ENCODE measurements around the gene TTC3.

Gene TTC3

GRCh38 chr21:37200641-37201480 is 127.8 kb downstream of the TTC3 start:
- Histone ChIP-seq H3K9me3 (ENCODE audit: severe bottlenecking) (no peaks in the 10 kb centered on the region), H3K4me3 (ENCODE audit: severe bottlenecking) (no peak overlapping the region), H3K27ac (ENCODE audit: poor library complexity, severe bottlenecking) (no peak overlapping the region), H3K4me1 (ENCODE audit: insufficient read depth, poor library complexity, severe bottlenecking) (peaks cover 16% of the 10 kb centered on the region), H3K27me3 (ENCODE audit: insufficient read depth, poor library complexity, severe bottlenecking) (no peaks in the 10 kb centered on the region), H3K36me3 (ENCODE audit: low read depth) (peaks cover 55% of the 10 kb centered on the region)
- ATAC-seq (ENCODE audit: low read depth), result no peak
- DNase-seq (ENCODE audit: low spot score), result no peak
- no peak for TF ChIP-seq CTCF (IDR thresholded peaks at IDR 0.05; ENCODE audit: poor library complexity, severe bottlenecking)

DNA sequence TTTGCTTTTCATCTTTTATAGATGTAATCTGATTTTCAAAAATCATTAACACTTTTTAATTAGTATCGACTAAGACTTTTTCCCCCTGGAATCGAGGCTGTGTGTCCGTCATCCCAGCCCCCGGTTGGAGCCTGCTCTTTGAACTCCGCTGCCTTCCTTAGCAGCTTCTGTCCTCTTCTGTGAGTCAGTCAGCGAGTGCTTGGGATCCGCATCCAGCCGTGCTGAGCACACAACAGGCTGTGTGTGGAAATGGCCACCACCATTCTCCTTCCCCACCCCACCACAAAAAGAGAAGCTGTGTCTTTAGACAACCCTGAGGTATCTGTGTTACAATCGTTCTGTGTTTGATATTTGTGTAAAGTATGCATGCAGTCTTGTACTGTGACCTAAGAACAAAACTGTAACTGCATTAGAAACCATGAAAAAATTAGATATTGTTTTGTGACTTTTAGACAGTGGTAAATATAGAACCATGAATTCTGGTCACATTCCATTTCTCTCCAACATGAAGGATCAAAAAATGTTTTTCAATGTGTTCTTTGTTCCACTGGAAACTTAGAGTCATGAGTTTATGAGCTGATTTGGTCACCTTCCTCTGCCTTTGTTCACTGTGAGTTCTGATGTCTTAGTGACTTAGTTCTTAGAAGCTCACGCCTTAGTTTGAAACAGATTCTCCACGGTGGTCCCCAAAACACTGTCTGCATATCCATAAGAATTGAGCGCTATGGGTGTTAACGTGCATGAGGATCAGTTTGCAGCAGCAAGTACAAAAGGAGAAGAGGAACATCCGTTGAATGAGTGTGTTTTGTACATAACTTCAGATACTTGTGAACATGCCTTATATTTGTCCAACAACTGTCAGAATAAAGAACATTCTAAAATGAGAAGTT is 129.4 kb downstream of the TTC3 start:
- H3K4me1 ChIP-seq (ENCODE audit: insufficient read depth, poor library complexity, severe bottlenecking), result peaks cover 16% of the 10 kb centered on the region
- no peak for TF ChIP-seq CTCF (IDR thresholded peaks at IDR 0.05; ENCODE audit: poor library complexity, severe bottlenecking)
- H3K27ac ChIP-seq (ENCODE audit: poor library complexity, severe bottlenecking), result no peak overlapping the region
- no peak overlapping the region for H3K4me3 ChIP-seq (ENCODE audit: severe bottlenecking)
- no peak for DNase-seq (ENCODE audit: low spot score)
- no peak for ATAC-seq (ENCODE audit: low read depth)
- no peaks in the 10 kb centered on the region for H3K9me3 ChIP-seq (ENCODE audit: severe bottlenecking)
- no peaks in the 10 kb centered on the region for H3K27me3 ChIP-seq (ENCODE audit: insufficient read depth, poor library complexity, severe bottlenecking)
- peaks cover 42% of the 10 kb centered on the region for H3K36me3 ChIP-seq (ENCODE audit: low read depth)

DNA sequence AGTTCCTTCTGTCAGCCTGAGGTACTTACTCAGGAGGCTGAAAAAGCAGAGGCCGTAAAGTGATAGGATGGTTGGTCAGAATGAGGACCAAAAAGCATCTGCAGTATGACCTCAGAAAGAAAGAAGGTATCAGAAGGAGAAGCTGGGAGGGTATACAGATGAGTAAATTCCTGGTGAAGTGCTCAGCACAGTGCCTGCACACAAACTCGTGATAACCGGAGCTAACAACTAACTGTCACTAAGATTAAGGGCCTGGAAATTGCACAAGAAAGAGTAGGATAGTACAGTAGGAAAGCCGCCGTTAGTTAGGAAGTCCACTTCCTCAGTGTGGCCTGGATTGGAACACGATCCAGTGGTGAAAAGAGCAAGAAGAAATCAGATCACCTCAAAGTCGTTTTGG is 131.5 kb downstream of the TTC3 start:
- Histone ChIP-seq H3K36me3 (ENCODE audit: low read depth) (peaks cover 28% of the 10 kb centered on the region), H3K27me3 (ENCODE audit: insufficient read depth, poor library complexity, severe bottlenecking) (no peaks in the 10 kb centered on the region), H3K27ac (ENCODE audit: poor library complexity, severe bottlenecking) (no peak overlapping the region), H3K9me3 (ENCODE audit: severe bottlenecking) (no peaks in the 10 kb centered on the region), H3K4me3 (ENCODE audit: severe bottlenecking) (no peak overlapping the region), H3K4me1 (ENCODE audit: insufficient read depth, poor library complexity, severe bottlenecking) (peaks cover 2% of the 10 kb centered on the region)
- no peak for DNase-seq (ENCODE audit: low spot score)
- ATAC-seq (ENCODE audit: low read depth), result no peak
- TF ChIP-seq CTCF (IDR thresholded peaks at IDR 0.05; ENCODE audit: poor library complexity, severe bottlenecking), result no peak

DNA sequence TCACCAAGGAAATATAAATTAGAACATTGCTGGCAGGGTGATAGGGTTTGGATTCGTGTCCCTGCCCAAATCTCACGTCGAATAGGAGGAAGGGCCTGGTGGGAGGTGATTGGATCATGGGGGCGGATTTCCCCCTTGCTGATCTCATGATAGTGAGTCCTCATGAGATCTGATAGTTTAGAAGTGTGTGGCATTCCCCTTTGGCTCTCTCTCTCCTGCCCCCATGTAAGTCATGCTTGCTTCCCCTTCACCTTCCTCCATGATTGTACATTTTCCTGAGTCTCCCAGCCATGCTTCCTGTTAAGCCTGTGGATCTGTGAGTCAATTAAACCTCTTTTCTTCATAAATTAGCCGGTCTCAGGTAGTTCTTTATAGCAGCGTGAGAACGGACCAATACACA is 133.4 kb downstream of the TTC3 start:
- ATAC-seq (ENCODE audit: low read depth) (no peak), DNase-seq (ENCODE audit: low spot score) (no peak)
- H3K9me3 ChIP-seq (ENCODE audit: severe bottlenecking), result no peaks in the 10 kb centered on the region
- H3K27ac ChIP-seq (ENCODE audit: poor library complexity, severe bottlenecking), result no peak overlapping the region
- peaks cover 12% of the 10 kb centered on the region for H3K36me3 ChIP-seq (ENCODE audit: low read depth)
- no peaks in the 10 kb centered on the region for H3K27me3 ChIP-seq (ENCODE audit: insufficient read depth, poor library complexity, severe bottlenecking)
- no peak for TF ChIP-seq CTCF (IDR thresholded peaks at IDR 0.05; ENCODE audit: poor library complexity, severe bottlenecking)
- no peak overlapping the region for H3K4me3 ChIP-seq (ENCODE audit: severe bottlenecking)
- H3K4me1 ChIP-seq (ENCODE audit: insufficient read depth, poor library complexity, severe bottlenecking), result no peaks in the 10 kb centered on the region

Measured in RWPE2 (cell line).